SIG-M5 treated with dmso at 0.1 percent for 504 hours (cell line): ENCODE measurements around the gene STXBP2.
A peak's percentile ranks its signal among the peaks of the same experiment; 100 is the strongest.

Experiments
- DNase-seq: peaks from one replicate; lab custom pipeline; 2025; ENCODE audit not compliant: unreplicated experiment; lab: John Stamatoyannopoulos, UW

The STXBP2 gene

GRCh38 chr19:7631577-7631976, 5.3 kb upstream of the STXBP2 start:
- DNase-seq: no peak

GRCh38 chr19:7632340-7633203, 4.3 kb upstream of the STXBP2 start:
- no peak for DNase-seq

- DNase-seq: no peak
Measured at GRCh38 chr19:7633698-7634097, 3.2 kb upstream of the STXBP2 start, which contains the start of gene PCP2. Gene PCP2, minus strand, starts transcription at chr19:7633719. Its CDS starts 262 bp downstream, at chr19:7633457.

GRCh38 chr19:7635670-7636069, 1.2 kb upstream of the STXBP2 start:
- no peak for DNase-seq

- no peak for DNase-seq
Measured at GRCh38 chr19:7636317-7636690, 606 bp upstream of the STXBP2 start.

- DNase-seq: peak; percentile 38
Measured at GRCh38 chr19:7637374-7638256, 705 bp downstream of the STXBP2 start.

GRCh38 chr19:7638802-7639465, 2.0 kb downstream of the STXBP2 start:
- DNase-seq: no peak

- no peak for DNase-seq
Measured at GRCh38 chr19:7639863-7640348, 3.0 kb downstream of the STXBP2 start.

GRCh38 chr19:7640803-7641202, 3.9 kb downstream of the STXBP2 start:
- DNase-seq: no peak

- no peak for DNase-seq
Measured at GRCh38 chr19:7641290-7642276, 4.7 kb downstream of the STXBP2 start.

GRCh38 chr19:7642295-7643030, 5.6 kb downstream of the STXBP2 start:
- DNase-seq: no peak

- DNase-seq: no peak
Measured at GRCh38 chr19:7643031-7643415, 6.1 kb downstream of the STXBP2 start.

GRCh38 chr19:7643629-7644549, 7.0 kb downstream of the STXBP2 start:
- peak; percentile 26 for DNase-seq

GRCh38 chr19:7644550-7644877, 7.6 kb downstream of the STXBP2 start:
- no peak for DNase-seq

- DNase-seq: peak; percentile 74
Measured at GRCh38 chr19:7645163-7645562, 8.3 kb downstream of the STXBP2 start.

- DNase-seq: peak; percentile 70
Measured at GRCh38 chr19:7645656-7646425, 8.9 kb downstream of the STXBP2 start.

GRCh38 chr19:7646426-7646700, 9.5 kb downstream of the STXBP2 start:
- DNase-seq: no peak

- DNase-seq: no peak
Measured at GRCh38 chr19:7647156-7647555, 10.2 kb downstream of the STXBP2 start.
